ENCODE results near the gene ENOSF1. TPM values are rescaled to one million over a fixed set of nuclear protein-coding genes. Genes with fewer than 3 reads are reported as not detected.

The ENOSF1 gene
- total RNA-seq, 1 experiment from 2014 or later = 44.6 TPM

- no peak for TF ChIP-seq E2F1 (CRISPR knock-in tag; IDR thresholded peaks at IDR 0.05)
Observed at GRCh38 chr18:675307-675706, 37.1 kb downstream of the ENOSF1 start (continued).

GRCh38 chr18:673769-674168 is 38.7 kb downstream of the ENOSF1 start:
- Mint-ChIP-seq H3K27ac (no peak overlapping the region), H3K36me3 (peaks cover 66% of the 10 kb centered on the region), H3K4me3 (no peak overlapping the region), H3K27me3 (ENCODE audit: low read depth) (no peaks in the 10 kb centered on the region), H3K9me3 (no peaks in the 10 kb centered on the region), H3K4me1 (no peaks in the 10 kb centered on the region)
- ATAC-seq = no peak
- TF ChIP-seq ZMAT4 (CRISPR knock-in tag; IDR thresholded peaks at IDR 0.05) = no peak
- no peak for TF ChIP-seq PRRX2 (CRISPR knock-in tag; IDR thresholded peaks at IDR 0.05)
- no peak for TF ChIP-seq USF2 (CRISPR knock-in tag; IDR thresholded peaks at IDR 0.05)
- no peak for TF ChIP-seq ETV6 (CRISPR knock-in tag; IDR thresholded peaks at IDR 0.05)
- TF ChIP-seq ARID4B (CRISPR knock-in tag; IDR thresholded peaks at IDR 0.05; ENCODE audit: borderline replicate concordance) = no peak
- no peak for TF ChIP-seq FOXP4 (CRISPR knock-in tag; IDR thresholded peaks at IDR 0.05)
- no peak for TF ChIP-seq ZBTB21 (CRISPR knock-in tag; IDR thresholded peaks at IDR 0.05; ENCODE audit: borderline replicate concordance)
- TF ChIP-seq OVOL2 (CRISPR knock-in tag; IDR thresholded peaks at IDR 0.05; ENCODE audit: borderline replicate concordance) = no peak
- no peak for TF ChIP-seq MAX (CRISPR knock-in tag; IDR thresholded peaks at IDR 0.05)
- TF ChIP-seq GTF2I (CRISPR knock-in tag; conservative IDR thresholded peaks at IDR 0.05) = no peak
- TF ChIP-seq AFF4 (CRISPR knock-in tag; IDR thresholded peaks at IDR 0.05; ENCODE audit: borderline replicate concordance) = no peak
- no peak for TF ChIP-seq PRDM15 (CRISPR knock-in tag; IDR thresholded peaks at IDR 0.05)
- TF ChIP-seq TCF7 (CRISPR knock-in tag; IDR thresholded peaks at IDR 0.05; ENCODE audit: low read depth) = no peak
- no peak for TF ChIP-seq ZNF416 (CRISPR knock-in tag; IDR thresholded peaks at IDR 0.05)
- TF ChIP-seq CTCF (IDR thresholded peaks at IDR 0.05) = no peak
- no peak for DNase-seq (ENCODE audit: low spot score)
- ChIA-PET CTCF (interaction anchor here (1.6 kb wide), 1 partner anchor 16 kb away, joined by 5 read pairs; the partner anchor contains the start of gene TYMS), POLR2A (interaction anchor here (0.7 kb wide), 1 partner anchor 223 kb away, joined by 4 read pairs; no protein-coding TSS in a partner anchor)

Data from WTC11 (cell line).